ENCODE measurements around the gene RAD23A. TPM values are rescaled to one million over a fixed set of nuclear protein-coding genes. Genes with fewer than 3 reads are reported as not detected.

The RAD23A gene
- total RNA-seq, 1 donor from 2014 or later, result 62.1 TPM

DNA sequence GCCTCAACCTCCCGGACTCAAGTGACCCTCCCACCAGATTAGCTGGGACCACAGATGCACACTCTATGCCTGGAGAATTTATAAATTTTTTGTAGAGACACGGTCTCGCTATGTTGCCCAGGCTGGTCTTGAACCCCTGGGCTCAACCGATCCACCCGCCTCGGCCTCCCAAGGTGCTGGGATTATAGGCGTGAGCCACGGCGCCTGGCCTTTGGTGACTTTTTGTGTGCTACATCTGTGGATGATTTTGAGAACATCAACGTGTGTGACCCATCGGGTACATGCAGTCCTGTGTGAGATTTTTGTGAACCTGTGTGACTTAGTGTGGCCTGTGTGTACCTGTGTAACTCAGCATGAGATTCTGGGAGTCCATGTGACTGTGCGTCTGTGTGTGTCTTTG, 41.1 kb downstream of the RAD23A start:
- H3K36me3 Mint-ChIP-seq (ENCODE audit: unreplicated experiment), result peaks cover 5% of the 10 kb centered on the region

DNA sequence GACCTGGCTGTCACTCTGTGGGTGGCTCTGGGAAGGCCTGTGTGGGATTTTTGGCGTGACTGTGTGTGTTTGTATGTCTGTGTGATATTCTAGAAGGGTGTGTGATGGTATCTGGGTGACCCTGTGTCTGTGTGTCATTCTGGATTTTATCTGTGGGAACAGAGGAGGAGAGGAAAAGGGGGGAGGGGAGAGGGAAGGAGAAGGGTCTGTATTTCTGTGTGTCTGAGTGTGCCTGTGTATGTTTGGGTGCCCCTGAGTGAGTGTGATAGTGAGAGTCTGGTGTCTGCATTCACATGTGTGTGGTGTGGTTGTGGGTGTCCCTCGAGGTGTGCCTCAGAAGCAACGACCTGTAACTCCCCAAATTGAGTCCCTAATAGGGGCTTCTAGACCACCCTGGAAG, 41.5 kb downstream of the RAD23A start:
- Mint-ChIP-seq H3K4me1 (ENCODE audit: low read depth, unreplicated experiment) (peaks cover 10% of the 10 kb centered on the region), H3K27ac (ENCODE audit: unreplicated experiment) (peak overlapping the region; percentile 11), H3K9me3 (ENCODE audit: unreplicated experiment) (peaks cover 6% of the 10 kb centered on the region), H3K27me3 (ENCODE audit: unreplicated experiment) (peaks cover 13% of the 10 kb centered on the region), H3K4me3 (ENCODE audit: unreplicated experiment) (no peak overlapping the region), H3K36me3 (ENCODE audit: unreplicated experiment) (peaks cover 5% of the 10 kb centered on the region)
- TF ChIP-seq, protein P1, sequence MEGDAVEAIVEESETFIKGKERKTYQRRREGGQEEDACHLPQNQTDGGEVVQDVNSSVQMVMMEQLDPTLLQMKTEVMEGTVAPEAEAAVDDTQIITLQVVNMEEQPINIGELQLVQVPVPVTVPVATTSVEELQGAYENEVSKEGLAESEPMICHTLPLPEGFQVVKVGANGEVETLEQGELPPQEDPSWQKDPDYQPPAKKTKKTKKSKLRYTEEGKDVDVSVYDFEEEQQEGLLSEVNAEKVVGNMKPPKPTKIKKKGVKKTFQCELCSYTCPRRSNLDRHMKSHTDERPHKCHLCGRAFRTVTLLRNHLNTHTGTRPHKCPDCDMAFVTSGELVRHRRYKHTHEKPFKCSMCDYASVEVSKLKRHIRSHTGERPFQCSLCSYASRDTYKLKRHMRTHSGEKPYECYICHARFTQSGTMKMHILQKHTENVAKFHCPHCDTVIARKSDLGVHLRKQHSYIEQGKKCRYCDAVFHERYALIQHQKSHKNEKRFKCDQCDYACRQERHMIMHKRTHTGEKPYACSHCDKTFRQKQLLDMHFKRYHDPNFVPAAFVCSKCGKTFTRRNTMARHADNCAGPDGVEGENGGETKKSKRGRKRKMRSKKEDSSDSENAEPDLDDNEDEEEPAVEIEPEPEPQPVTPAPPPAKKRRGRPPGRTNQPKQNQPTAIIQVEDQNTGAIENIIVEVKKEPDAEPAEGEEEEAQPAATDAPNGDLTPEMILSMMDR (IDR thresholded peaks at IDR 0.05; ENCODE audit: partially characterized antibody, unreplicated experiment), result no peak
- no peak for DNase-seq

More for the DNA sequence above, 41.1 kb downstream of the RAD23A start:
- peaks cover 6% of the 10 kb centered on the region for H3K9me3 Mint-ChIP-seq (ENCODE audit: unreplicated experiment)
- H3K4me3 Mint-ChIP-seq (ENCODE audit: unreplicated experiment), result no peak overlapping the region
- H3K27me3 Mint-ChIP-seq (ENCODE audit: unreplicated experiment), result peaks cover 13% of the 10 kb centered on the region
- TF ChIP-seq, protein P1 (IDR thresholded peaks at IDR 0.05; ENCODE audit: partially characterized antibody, unreplicated experiment), result no peak
- H3K4me1 Mint-ChIP-seq (ENCODE audit: low read depth, unreplicated experiment), result peaks cover 10% of the 10 kb centered on the region
- H3K27ac Mint-ChIP-seq (ENCODE audit: unreplicated experiment), result peak overlapping the region; percentile 11
- DNase-seq, result no peak

DNA sequence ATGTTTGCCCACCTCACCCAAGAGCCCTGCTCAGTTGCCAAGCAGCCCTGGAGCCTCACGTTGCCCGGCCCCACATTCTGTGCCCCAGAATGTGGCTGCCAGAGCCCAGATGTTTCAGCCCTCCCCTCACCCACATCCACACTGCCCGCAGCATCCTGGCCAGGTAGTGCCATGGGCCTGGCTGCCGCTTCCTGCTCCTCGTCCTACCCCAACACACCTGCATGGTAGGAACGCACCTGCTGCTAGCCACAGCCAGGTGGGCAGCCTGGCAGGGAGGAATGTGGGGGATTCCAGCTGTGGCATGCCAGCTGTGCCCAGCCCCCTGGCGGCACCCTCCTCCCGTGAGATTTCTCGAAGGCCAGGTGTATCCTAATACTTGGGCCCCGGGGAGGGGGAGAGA, 42.1 kb downstream of the RAD23A start:
- Mint-ChIP-seq H3K27me3 (ENCODE audit: unreplicated experiment) (peaks cover 14% of the 10 kb centered on the region), H3K36me3 (ENCODE audit: unreplicated experiment) (peaks cover 5% of the 10 kb centered on the region), H3K4me1 (ENCODE audit: low read depth, unreplicated experiment) (peaks cover 10% of the 10 kb centered on the region), H3K4me3 (ENCODE audit: unreplicated experiment) (no peak overlapping the region), H3K27ac (ENCODE audit: unreplicated experiment) (no peak overlapping the region), H3K9me3 (ENCODE audit: unreplicated experiment) (peaks cover 6% of the 10 kb centered on the region)
- DNase-seq, result no peak
- TF ChIP-seq, protein P1 (IDR thresholded peaks at IDR 0.05; ENCODE audit: partially characterized antibody, unreplicated experiment), result no peak

DNA sequence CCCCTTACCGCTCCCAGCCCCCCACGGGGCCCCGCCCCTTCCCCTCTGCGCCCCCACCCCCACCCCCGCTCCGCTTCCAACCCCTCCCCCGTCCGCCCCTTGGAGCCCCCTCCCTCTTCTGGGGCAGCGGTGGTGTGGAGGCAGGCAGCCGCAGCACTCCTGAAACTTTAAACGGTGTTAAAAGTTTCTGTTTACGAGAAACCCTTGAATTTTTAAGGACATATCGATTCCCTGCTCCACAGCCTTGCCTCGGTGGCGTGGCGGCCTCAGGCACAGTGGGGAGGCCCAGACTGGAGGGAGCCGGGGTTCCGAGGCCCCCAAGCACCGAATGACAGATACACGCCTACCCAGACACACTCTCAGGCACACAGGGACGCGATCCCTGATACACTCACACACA, 44.8 kb downstream of the RAD23A start:
- H3K27ac Mint-ChIP-seq (ENCODE audit: unreplicated experiment), result no peak overlapping the region

DNA sequence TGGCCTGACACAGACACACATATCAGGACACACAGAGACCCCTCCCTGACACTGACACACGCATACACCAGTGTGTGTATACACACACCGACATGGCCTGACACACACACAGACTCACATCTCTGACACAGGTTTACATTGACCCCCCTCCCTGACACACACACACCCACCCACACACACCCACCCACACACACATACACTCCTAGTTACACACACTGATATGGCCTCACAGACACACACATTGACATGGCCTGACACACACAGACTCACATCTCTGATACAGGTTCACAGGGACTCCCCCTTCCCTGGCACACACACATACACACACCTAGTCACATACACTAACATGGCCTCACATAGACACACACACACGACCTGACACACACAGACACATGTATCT, 45.2 kb downstream of the RAD23A start:
- H3K4me3 Mint-ChIP-seq (ENCODE audit: unreplicated experiment), result no peak overlapping the region
- peaks cover 15% of the 10 kb centered on the region for H3K9me3 Mint-ChIP-seq (ENCODE audit: unreplicated experiment)
- DNase-seq, result no peak
- H3K27ac Mint-ChIP-seq (ENCODE audit: unreplicated experiment), result no peak overlapping the region
- H3K36me3 Mint-ChIP-seq (ENCODE audit: unreplicated experiment), result peaks cover 5% of the 10 kb centered on the region
- H3K4me1 Mint-ChIP-seq (ENCODE audit: low read depth, unreplicated experiment), result peaks cover 3% of the 10 kb centered on the region
- H3K27me3 Mint-ChIP-seq (ENCODE audit: unreplicated experiment), result peaks cover 29% of the 10 kb centered on the region
- TF ChIP-seq, protein P1 (IDR thresholded peaks at IDR 0.05; ENCODE audit: partially characterized antibody, unreplicated experiment), result no peak

More for the DNA sequence above, 44.8 kb downstream of the RAD23A start:
- Mint-ChIP-seq H3K36me3 (ENCODE audit: unreplicated experiment) (peaks cover 5% of the 10 kb centered on the region), H3K27me3 (ENCODE audit: unreplicated experiment) (peaks cover 29% of the 10 kb centered on the region), H3K9me3 (ENCODE audit: unreplicated experiment) (peaks cover 15% of the 10 kb centered on the region), H3K4me3 (ENCODE audit: unreplicated experiment) (no peak overlapping the region), H3K4me1 (ENCODE audit: low read depth, unreplicated experiment) (peaks cover 5% of the 10 kb centered on the region)
- TF ChIP-seq, protein P1 (IDR thresholded peaks at IDR 0.05; ENCODE audit: partially characterized antibody, unreplicated experiment), result no peak
- DNase-seq, result no peak

All from glutamatergic neuron (in vitro differentiated cells).